ENCODE results near the gene RALBP1.

The RALBP1 gene

DNA sequence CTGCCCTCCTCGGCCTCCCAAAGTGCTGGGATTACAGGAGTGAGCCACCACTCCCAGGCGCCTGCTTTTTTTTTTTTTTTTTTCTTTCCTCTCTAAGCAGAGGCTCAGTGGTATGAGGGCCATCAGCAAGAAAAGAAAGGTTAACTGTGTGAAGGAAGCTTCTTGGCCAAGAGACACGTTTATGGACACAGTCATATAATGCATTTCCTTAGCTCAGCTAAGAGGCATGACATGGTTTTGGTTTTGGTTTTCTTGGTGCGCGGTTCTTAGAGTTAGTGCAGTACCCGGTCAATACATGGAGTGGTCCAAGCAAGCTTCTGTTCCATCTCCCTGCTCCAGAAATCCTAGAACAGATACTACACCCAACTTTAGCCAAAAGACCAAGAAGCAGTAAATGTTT, 42.6 kb downstream of the RALBP1 start:
- Histone ChIP-seq H3K27me3 (ENCODE audit: control insufficient read depth in 3 of 3, insufficient read depth in 3 of 3, low read depth in 1 of 3, low read length in 3 of 3) (no peaks in the 10 kb centered on the region), H3K9ac (ENCODE audit: low read depth, low read length, poor library complexity) (no peak overlapping the region), H3K18ac (ENCODE audit: low read length) (no peak overlapping the region), H2BK5ac (ENCODE audit: low read length) (no peak overlapping the region), H2BK12ac (ENCODE audit: low read length) (no peak overlapping the region), H3K36me3 (replicated peaks in 1 of 2; ENCODE audit: control insufficient read depth in 2 of 2, insufficient read depth in 2 of 2, low read length in 2 of 2) (peaks cover 1 to 55% of the 10 kb centered on the region in 2 donors), H3K79me1 (ENCODE audit: low read depth, low read length) (no peaks in the 10 kb centered on the region), H3K14ac (ENCODE audit: low read length) (no peak overlapping the region), H3K27ac (replicated peaks; ENCODE audit: low read length) (no peak overlapping the region), H2AK5ac (ENCODE audit: low read depth, low read length) (no peak overlapping the region), H4K91ac (ENCODE audit: low read depth, low read length, poor library complexity) (no peak overlapping the region), H3K4me2 (ENCODE audit: insufficient read depth, low read length, poor library complexity, severe bottlenecking) (no peak overlapping the region), H2BK15ac (ENCODE audit: low read length) (no peak overlapping the region), H2AFZ (ENCODE audit: low read length) (no peak overlapping the region), H3K4ac (ENCODE audit: low read length) (no peak overlapping the region), H3K4me3 (ENCODE audit: low read length in 2 of 2) (no peak overlapping the region), H2BK120ac (ENCODE audit: low read depth, low read length) (no peak overlapping the region), H3K9me3 (replicated peaks in 1 of 2; ENCODE audit: control insufficient read depth in 2 of 2, insufficient read depth in 1 of 2, low read depth in 1 of 2, low read length in 2 of 2) (no peaks in the 10 kb centered on the region), H3K4me1 (ENCODE audit: control insufficient read depth in 2 of 2, insufficient read depth in 1 of 2, low read depth in 1 of 2, low read length in 2 of 2) (no peaks in the 10 kb centered on the region), H3K23ac (ENCODE audit: low read depth, low read length, poor library complexity) (no peak overlapping the region), H4K8ac (ENCODE audit: low read depth, low read length) (no peak overlapping the region)
- no peak for DNase-seq (ENCODE audit: low spot score)
- WGBS, 2 donors (ENCODE audit: extremely low coverage in 2 of 2, insufficient read length in 2 of 2, insufficient replicate concordance in 1 of 2): no CpG with 5 or more reads among the region's 6 CpGs

DNA sequence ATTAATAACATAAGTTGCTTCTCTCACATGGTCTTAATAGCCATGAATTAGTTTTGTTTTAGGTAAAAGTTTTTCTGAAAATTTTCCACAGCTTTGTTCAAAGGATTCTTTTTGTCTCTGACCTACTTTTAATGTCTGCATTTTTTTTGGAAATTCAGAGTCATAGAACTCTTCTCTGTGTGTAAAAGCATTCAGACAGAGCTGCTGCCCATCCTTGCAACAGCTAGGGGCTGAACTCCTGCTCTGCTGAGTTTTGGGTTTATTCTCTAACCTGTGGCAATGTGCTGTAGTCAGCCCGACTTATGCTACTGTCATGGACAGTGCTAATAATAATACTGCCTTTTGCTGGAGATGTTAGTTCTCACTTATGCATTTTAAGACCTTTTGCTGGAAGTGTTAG, 44.1 kb downstream of the RALBP1 start:
- Histone ChIP-seq H2AFZ (ENCODE audit: low read length) (no peak overlapping the region), H2BK15ac (ENCODE audit: low read length) (no peak overlapping the region), H3K9me3 (replicated peaks in 1 of 2; ENCODE audit: control insufficient read depth in 2 of 2, insufficient read depth in 1 of 2, low read depth in 1 of 2, low read length in 2 of 2) (no peaks in the 10 kb centered on the region), H3K4me3 (ENCODE audit: low read length in 2 of 2) (no peak overlapping the region), H3K9ac (ENCODE audit: low read depth, low read length, poor library complexity) (no peak overlapping the region), H3K27me3 (ENCODE audit: control insufficient read depth in 3 of 3, insufficient read depth in 3 of 3, low read depth in 1 of 3, low read length in 3 of 3) (no peaks in the 10 kb centered on the region), H3K18ac (ENCODE audit: low read length) (no peak overlapping the region), H3K36me3 (replicated peaks in 1 of 2; ENCODE audit: control insufficient read depth in 2 of 2, insufficient read depth in 2 of 2, low read length in 2 of 2) (peaks cover 1 to 50% of the 10 kb centered on the region in 2 donors), H2BK120ac (ENCODE audit: low read depth, low read length) (no peak overlapping the region), H3K4me1 (ENCODE audit: control insufficient read depth in 2 of 2, insufficient read depth in 1 of 2, low read depth in 1 of 2, low read length in 2 of 2) (no peaks in the 10 kb centered on the region), H3K27ac (replicated peaks; ENCODE audit: low read length) (no peak overlapping the region), H4K8ac (ENCODE audit: low read depth, low read length) (no peak overlapping the region), H3K4me2 (ENCODE audit: insufficient read depth, low read length, poor library complexity, severe bottlenecking) (no peak overlapping the region), H4K91ac (ENCODE audit: low read depth, low read length, poor library complexity) (no peak overlapping the region), H3K4ac (ENCODE audit: low read length) (no peak overlapping the region), H2AK5ac (ENCODE audit: low read depth, low read length) (no peak overlapping the region), H3K23ac (ENCODE audit: low read depth, low read length, poor library complexity) (no peak overlapping the region), H2BK5ac (ENCODE audit: low read length) (no peak overlapping the region), H2BK12ac (ENCODE audit: low read length) (no peak overlapping the region), H3K79me1 (ENCODE audit: low read depth, low read length) (no peaks in the 10 kb centered on the region), H3K14ac (ENCODE audit: low read length) (no peak overlapping the region)
- no peak for DNase-seq (ENCODE audit: low spot score)
- WGBS, 2 donors (ENCODE audit: extremely low coverage in 2 of 2, insufficient read length in 2 of 2, insufficient replicate concordance in 1 of 2): no CpG with 5 or more reads among the region's 1 CpG

DNA sequence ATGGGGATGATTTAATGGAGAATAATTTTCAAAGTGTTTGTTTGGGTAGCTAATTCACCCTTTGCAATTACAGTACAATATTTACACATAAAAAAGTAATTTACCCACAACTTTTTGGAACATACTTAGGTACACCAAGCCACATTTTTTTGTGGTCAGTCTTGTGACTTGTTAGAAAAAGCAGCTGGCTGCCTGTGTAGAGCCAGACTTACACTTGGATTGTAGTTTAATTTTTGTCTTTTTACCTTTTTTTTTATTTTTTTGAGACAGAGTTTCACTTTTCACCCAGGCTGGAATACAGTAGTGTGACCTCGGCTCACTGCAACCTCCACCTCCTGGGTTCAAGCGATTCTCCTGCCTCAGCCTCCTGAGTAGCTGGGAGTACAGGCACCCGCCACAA, 45.4 kb downstream of the RALBP1 start:
- Histone ChIP-seq H3K36me3 (replicated peaks in 1 of 2; ENCODE audit: control insufficient read depth in 2 of 2, insufficient read depth in 2 of 2, low read length in 2 of 2) (peaks cover 4 to 62% of the 10 kb centered on the region in 2 donors), H2BK12ac (ENCODE audit: low read length) (no peak overlapping the region), H3K4me1 (ENCODE audit: control insufficient read depth in 2 of 2, insufficient read depth in 1 of 2, low read depth in 1 of 2, low read length in 2 of 2) (no peaks in the 10 kb centered on the region), H2BK5ac (ENCODE audit: low read length) (no peak overlapping the region), H3K79me1 (ENCODE audit: low read depth, low read length) (no peaks in the 10 kb centered on the region), H2BK15ac (ENCODE audit: low read length) (no peak overlapping the region), H3K4me2 (ENCODE audit: insufficient read depth, low read length, poor library complexity, severe bottlenecking) (no peak overlapping the region), H4K8ac (ENCODE audit: low read depth, low read length) (no peak overlapping the region), H3K27ac (replicated peaks; ENCODE audit: low read length) (no peak overlapping the region), H3K4me3 (ENCODE audit: low read length in 2 of 2) (no peak overlapping the region), H2AFZ (ENCODE audit: low read length) (no peak overlapping the region), H3K4ac (ENCODE audit: low read length) (no peak overlapping the region), H2BK120ac (ENCODE audit: low read depth, low read length) (no peak overlapping the region), H3K9me3 (replicated peaks in 1 of 2; ENCODE audit: control insufficient read depth in 2 of 2, insufficient read depth in 1 of 2, low read depth in 1 of 2, low read length in 2 of 2) (peaks cover 0 to 1% of the 10 kb centered on the region in 2 donors), H3K14ac (ENCODE audit: low read length) (no peak overlapping the region), H3K23ac (ENCODE audit: low read depth, low read length, poor library complexity) (no peak overlapping the region), H2AK5ac (ENCODE audit: low read depth, low read length) (no peak overlapping the region), H3K18ac (ENCODE audit: low read length) (no peak overlapping the region), H3K9ac (ENCODE audit: low read depth, low read length, poor library complexity) (no peak overlapping the region), H4K91ac (ENCODE audit: low read depth, low read length, poor library complexity) (no peak overlapping the region), H3K27me3 (ENCODE audit: control insufficient read depth in 3 of 3, insufficient read depth in 3 of 3, low read depth in 1 of 3, low read length in 3 of 3) (no peaks in the 10 kb centered on the region)
- DNase-seq (ENCODE audit: low spot score): no peak
- WGBS, 2 donors (ENCODE audit: extremely low coverage in 2 of 2, insufficient read length in 2 of 2, insufficient replicate concordance in 1 of 2): no CpG with 5 or more reads among the region's 3 CpGs

DNA sequence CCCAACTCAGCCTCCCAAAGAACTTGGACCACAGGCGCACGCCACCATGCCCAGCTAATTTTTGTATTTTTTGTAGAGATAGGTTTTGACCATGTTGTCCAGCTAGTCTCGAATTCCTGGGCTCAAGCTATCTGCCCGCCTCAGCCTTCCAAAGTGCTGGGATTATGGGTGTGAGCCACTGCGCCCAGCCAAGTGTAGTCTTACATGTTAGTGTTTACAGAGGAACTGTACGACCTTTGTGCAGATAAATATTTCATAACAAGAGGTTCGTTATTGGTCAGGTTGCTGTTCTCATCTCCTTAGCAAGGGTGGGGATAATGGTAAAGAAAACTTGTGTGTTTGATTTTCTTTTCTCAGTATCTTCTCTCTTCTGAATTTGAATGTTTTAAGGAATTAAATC, 46.5 kb downstream of the RALBP1 start:
- Histone ChIP-seq H3K79me1 (ENCODE audit: low read depth, low read length) (no peaks in the 10 kb centered on the region), H4K91ac (ENCODE audit: low read depth, low read length, poor library complexity) (no peak overlapping the region), H3K23ac (ENCODE audit: low read depth, low read length, poor library complexity) (no peak overlapping the region), H3K27ac (replicated peaks; ENCODE audit: low read length) (no peak overlapping the region), H3K9me3 (replicated peaks in 1 of 2; ENCODE audit: control insufficient read depth in 2 of 2, insufficient read depth in 1 of 2, low read depth in 1 of 2, low read length in 2 of 2) (peaks cover 0 to 4% of the 10 kb centered on the region in 2 donors), H3K14ac (ENCODE audit: low read length) (no peak overlapping the region), H3K4me3 (ENCODE audit: low read length in 2 of 2) (no peak overlapping the region), H3K36me3 (replicated peaks in 1 of 2; ENCODE audit: control insufficient read depth in 2 of 2, insufficient read depth in 2 of 2, low read length in 2 of 2) (peaks cover 4 to 70% of the 10 kb centered on the region in 2 donors), H2BK15ac (ENCODE audit: low read length) (no peak overlapping the region), H2BK5ac (ENCODE audit: low read length) (no peak overlapping the region), H3K4ac (ENCODE audit: low read length) (no peak overlapping the region), H3K4me1 (ENCODE audit: control insufficient read depth in 2 of 2, insufficient read depth in 1 of 2, low read depth in 1 of 2, low read length in 2 of 2) (no peaks in the 10 kb centered on the region), H2AFZ (ENCODE audit: low read length) (no peak overlapping the region), H2AK5ac (ENCODE audit: low read depth, low read length) (no peak overlapping the region), H3K4me2 (ENCODE audit: insufficient read depth, low read length, poor library complexity, severe bottlenecking) (no peak overlapping the region), H2BK12ac (ENCODE audit: low read length) (no peak overlapping the region), H2BK120ac (ENCODE audit: low read depth, low read length) (no peak overlapping the region), H4K8ac (ENCODE audit: low read depth, low read length) (no peak overlapping the region), H3K9ac (ENCODE audit: low read depth, low read length, poor library complexity) (no peak overlapping the region), H3K27me3 (ENCODE audit: control insufficient read depth in 3 of 3, insufficient read depth in 3 of 3, low read depth in 1 of 3, low read length in 3 of 3) (no peaks in the 10 kb centered on the region), H3K18ac (ENCODE audit: low read length) (no peak overlapping the region)
- no CpG with 5 or more reads among the region's 7 CpGs for WGBS, 2 donors (ENCODE audit: extremely low coverage in 2 of 2, insufficient read length in 2 of 2, insufficient replicate concordance in 1 of 2)
- DNase-seq (ENCODE audit: low spot score): no peak

Measured in neuronal stem cell (in vitro differentiated cells).